AG04450 (cell line): ENCODE results near the gene RFTN1. TPM values are rescaled to one million over a fixed set of nuclear protein-coding genes. Genes with fewer than 3 reads are reported as not detected.

ENCODE experiments used
- CTCF ChIA-PET: fragments of 300-600, 350-600 bp; formaldehyde crosslinking; extraction: SDS; loops from one replicate; lab custom pipeline; 2022; ENCODE audit warnings: antibody characterized with exemption, inconsistent platforms; lab: Charles Lee
- POLR2A ChIA-PET: fragments of 350-600 bp; formaldehyde crosslinking; extraction: SDS; loops from one replicate; lab custom pipeline; 2021; ENCODE audit warnings: antibody characterized with exemption, inconsistent platforms; lab: Yijun Ruan, JAX
- DNase-seq: peaks from one replicate; pipeline ENCODE4 v3.0.0-alpha.2; 2011; ENCODE audit warnings: low read depth, low spot score
- H3K27ac ChIP-seq: one replicate; pipeline ENCODE4 v1.5.1; 2012; ENCODE audit warnings: low read depth, low read length, control low read depth
- H3K27me3 ChIP-seq: one replicate; pipeline ENCODE4 v1.6.0; 2012; ENCODE audit warnings: low read length; ENCODE audit not compliant: control insufficient read depth, insufficient read depth
- H3K4me3 ChIP-seq: 2 replicates; pipeline ENCODE4 v1.5.1; 2011; ENCODE audit warnings: mild to moderate bottlenecking, low read depth, low read length, control low read depth
- H3K9me3 ChIP-seq: 2 replicates; pipeline ENCODE4 v1.5.1; 2012; ENCODE audit warnings: low read length; ENCODE audit not compliant: control insufficient read depth, insufficient read depth
- CTCF ChIP-seq: IDR thresholded peaks from 2 replicates; pipeline ENCODE4 v1.5.1; 2011; ENCODE audit warnings: low read depth, low read length, control low read depth, inconsistent platforms
- polyA plus RNA-seq: library from polyadenylated mRNA; depleted of rRNA; stranded (reverse); fragments of >200 nt; gene quantifications from 2 replicates; pipeline ENCODE4 v1.2.3, GENCODE V29; 2011

Gene RFTN1
- polyA plus RNA-seq, 1 experiment: 97.3 TPM

- ChIA-PET POLR2A (interaction anchor here (1.3 kb wide), 1 partner anchor 20 kb away, joined by 4 read pairs; no protein-coding TSS in a partner anchor), CTCF (no interaction called here)
- no peak for TF ChIP-seq CTCF
- no peak overlapping the region for H3K27ac ChIP-seq
- DNase-seq: no peak
- no peaks in the 10 kb centered on the region for H3K27me3 ChIP-seq
- no peak overlapping the region for H3K4me3 ChIP-seq
- no peaks in the 10 kb centered on the region; the same call in 1 of the 2 replicates for H3K9me3 ChIP-seq
Observed at GRCh38 chr3:16504242-16504641, 9.3 kb downstream of the RFTN1 start.

- Histone ChIP-seq H3K4me3 (no peak overlapping the region), H3K27me3 (no peaks in the 10 kb centered on the region), H3K9me3 (no peaks in the 10 kb centered on the region; the same call in 1 of the 2 replicates), H3K27ac (no peak overlapping the region)
- TF ChIP-seq CTCF: no peak
- no peak for DNase-seq
- CTCF ChIA-PET: no interaction called here
- POLR2A ChIA-PET: interaction anchor here (0.7 to 1.0 kb wide), 2 partner anchors 9 to 26 kb away, joined by 3 read pairs; no protein-coding TSS in a partner anchor
Observed at GRCh38 chr3:16503191-16503776, 10.2 kb downstream of the RFTN1 start.

- CTCF ChIA-PET: no interaction called here
- no peak overlapping the region for H3K4me3 ChIP-seq
- no peak for TF ChIP-seq CTCF
- H3K27ac ChIP-seq: no peak overlapping the region
- POLR2A ChIA-PET: interaction anchor here (1.0 kb wide), 1 partner anchor 10 kb away, joined by 3 read pairs; no protein-coding TSS in a partner anchor
- no peaks in the 10 kb centered on the region; the same call in 1 of the 2 replicates for H3K9me3 ChIP-seq
- H3K27me3 ChIP-seq: no peaks in the 10 kb centered on the region
- DNase-seq: no peak
Observed at GRCh38 chr3:16502347-16502908, 11.1 kb downstream of the RFTN1 start.

- no peak for DNase-seq
- CTCF ChIA-PET: no interaction called here
- POLR2A ChIA-PET: no interaction called here
- Histone ChIP-seq H3K27me3 (no peaks in the 10 kb centered on the region), H3K9me3 (no peaks in the 10 kb centered on the region; the same call in 1 of the 2 replicates), H3K4me3 (no peak overlapping the region), H3K27ac (no peak overlapping the region)
- no peak for TF ChIP-seq CTCF
Observed at GRCh38 chr3:16501376-16501775, 12.1 kb downstream of the RFTN1 start.

DNA sequence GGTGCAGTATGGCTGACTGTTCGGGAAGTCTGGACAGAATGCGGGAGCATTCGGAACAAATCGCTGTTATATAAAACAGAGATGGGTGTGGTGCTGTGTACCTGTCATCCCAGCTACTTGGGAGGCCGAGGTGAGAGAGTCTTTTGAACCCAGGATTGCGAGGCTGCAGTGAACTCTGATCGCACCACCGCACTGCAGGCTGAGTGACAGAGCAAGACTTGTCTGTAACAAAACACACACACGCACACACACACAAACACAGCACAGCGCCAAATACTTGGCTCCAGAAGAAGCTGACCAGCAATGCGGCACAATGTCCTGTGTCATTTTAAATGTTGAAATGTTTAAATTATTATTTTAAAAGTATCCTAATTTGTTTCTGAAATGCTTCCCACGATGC, 12.6 kb downstream of the RFTN1 start:
- ChIA-PET POLR2A (no interaction called here), CTCF (no interaction called here)
- Histone ChIP-seq H3K4me3 (no peak overlapping the region), H3K27me3 (no peaks in the 10 kb centered on the region), H3K9me3 (no peaks in the 10 kb centered on the region; the same call in 1 of the 2 replicates), H3K27ac (no peak overlapping the region)
- no peak for TF ChIP-seq CTCF
- no peak for DNase-seq
